ENCODE measurements around the gene RASD1.
A peak's percentile ranks its signal among the peaks of the same experiment; 100 is the strongest.

The RASD1 gene

DNA sequence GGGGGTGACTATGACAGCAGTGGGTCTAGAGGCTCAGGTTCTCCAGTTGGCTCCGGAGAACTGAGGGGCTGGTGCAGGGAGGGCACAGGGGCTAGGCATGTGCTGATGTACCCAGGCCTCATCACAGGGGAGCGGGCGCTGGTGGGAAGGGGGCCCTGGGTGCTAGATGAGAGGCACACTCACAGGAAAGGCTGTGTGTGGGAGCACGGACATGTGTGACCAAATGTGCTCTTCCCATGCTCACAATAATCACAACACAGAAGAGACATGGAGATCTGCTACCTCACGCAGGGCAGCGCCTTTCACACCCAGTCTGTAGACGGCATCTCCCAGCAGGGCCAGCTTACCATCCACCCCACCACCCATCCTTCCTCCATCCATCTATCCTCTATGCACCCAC lies 17.4 kb upstream of the RASD1 start:
- H3K4me3 ChIP-seq = no peak overlapping the region
- H3K27ac ChIP-seq = no peak overlapping the region

- Histone ChIP-seq H3K4me3 (no peak overlapping the region), H3K27ac (peak overlapping the region in 1 of 21 experiments; percentile 40)
Observed at GRCh38 chr17:17512866-17513265, 16.7 kb upstream of the RASD1 start.

DNA sequence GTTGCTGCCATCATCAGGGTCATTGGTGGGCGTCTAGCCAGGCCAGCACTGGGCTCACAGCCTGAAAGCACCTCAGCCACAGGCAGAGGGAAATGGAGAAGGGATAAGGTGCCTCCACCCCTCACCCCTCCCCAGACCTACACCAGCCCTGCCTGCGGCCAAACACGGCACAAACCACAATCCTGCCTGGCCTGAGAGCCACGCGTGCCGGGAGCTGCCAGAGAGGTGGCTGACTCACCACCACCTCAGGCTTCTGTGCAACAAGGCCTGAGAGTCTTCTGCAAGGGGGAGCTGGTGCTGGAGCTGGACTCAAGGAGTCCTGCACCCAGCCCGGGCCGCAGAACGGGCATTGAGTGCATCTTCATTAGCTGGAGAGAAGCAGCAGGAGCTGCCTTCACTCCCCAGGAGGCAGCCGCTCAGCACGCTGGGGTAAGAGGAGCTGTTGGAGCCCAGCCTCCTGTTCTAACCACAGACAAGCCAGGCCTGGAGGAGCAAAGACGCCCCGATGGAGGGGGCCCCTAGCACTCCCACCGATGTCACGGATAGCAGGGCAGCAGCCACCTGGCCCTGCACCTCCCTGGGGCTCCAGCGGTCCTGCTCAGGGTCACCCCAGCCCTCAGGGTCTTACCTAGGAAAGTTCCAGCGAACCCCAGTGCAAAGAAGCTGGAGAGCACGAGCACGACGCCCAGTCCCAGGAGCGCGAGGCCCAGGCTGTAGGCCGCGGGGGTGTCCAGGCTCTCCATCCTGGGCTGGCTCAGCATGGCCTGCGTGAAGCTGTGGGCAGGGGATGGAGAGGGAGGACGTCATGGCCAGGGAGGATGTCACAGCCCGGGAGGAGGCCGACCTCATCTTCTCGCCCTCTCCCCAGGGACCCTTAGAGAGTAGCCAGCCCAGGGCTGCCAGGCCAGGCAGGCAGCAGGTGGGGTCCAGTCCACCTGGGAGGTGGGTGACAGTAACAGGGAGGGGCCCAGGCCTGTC lies 16.0 kb upstream of the RASD1 start:
- peak overlapping the region in 2 of 21 experiments; percentile 7 to 40 for H3K27ac ChIP-seq
- no peak overlapping the region for H3K4me3 ChIP-seq

GRCh38 chr17:17511293-17511741 lies 15.1 kb upstream of the RASD1 start:
- H3K27ac ChIP-seq = peak overlapping the region in 1 of 21 experiments; percentile 40
- H3K4me3 ChIP-seq = no peak overlapping the region

DNA sequence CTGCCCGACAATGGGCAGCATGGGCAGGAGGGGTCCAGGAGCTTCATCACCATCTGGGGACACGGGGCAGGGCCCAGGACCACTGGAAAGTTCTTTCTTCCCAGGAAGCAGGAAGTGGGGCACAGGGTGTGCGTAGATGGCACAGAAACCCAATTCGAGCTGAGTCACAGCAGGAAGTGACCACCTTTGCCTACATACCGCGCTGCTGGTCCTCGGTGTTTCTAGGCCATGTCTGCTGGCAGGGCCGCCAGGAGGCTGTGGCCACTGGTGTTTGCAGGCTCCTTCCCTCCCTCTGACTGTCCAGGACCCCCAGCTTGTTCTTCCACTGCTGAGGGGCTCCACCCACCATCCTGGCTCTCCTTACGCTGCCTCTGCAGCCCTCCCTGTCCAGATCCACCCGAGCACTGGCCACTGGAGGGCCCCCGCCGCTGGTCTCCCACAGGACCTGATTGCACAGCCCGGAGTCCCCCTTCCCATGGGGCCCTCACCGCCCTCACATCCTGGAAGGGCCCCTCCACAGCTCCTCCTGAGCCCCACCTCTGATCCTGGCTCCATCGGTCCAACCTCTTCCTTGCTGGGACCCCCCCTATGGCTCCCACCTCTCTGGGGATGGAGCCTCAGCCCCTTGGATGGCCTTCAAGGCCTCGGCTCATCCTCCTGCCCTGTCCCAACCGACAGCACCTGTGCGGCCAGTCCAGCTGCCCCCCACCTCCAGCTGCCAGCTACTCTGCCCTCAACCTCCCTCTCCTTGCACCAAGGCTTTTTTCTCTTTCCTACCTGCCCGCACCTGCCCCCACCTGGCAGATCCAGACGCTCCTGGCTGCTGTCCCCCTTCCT lies 14.5 kb upstream of the RASD1 start:
- H3K27ac ChIP-seq = peak overlapping the region in 1 of 21 experiments; percentile 50
- no peak overlapping the region for H3K4me3 ChIP-seq

DNA sequence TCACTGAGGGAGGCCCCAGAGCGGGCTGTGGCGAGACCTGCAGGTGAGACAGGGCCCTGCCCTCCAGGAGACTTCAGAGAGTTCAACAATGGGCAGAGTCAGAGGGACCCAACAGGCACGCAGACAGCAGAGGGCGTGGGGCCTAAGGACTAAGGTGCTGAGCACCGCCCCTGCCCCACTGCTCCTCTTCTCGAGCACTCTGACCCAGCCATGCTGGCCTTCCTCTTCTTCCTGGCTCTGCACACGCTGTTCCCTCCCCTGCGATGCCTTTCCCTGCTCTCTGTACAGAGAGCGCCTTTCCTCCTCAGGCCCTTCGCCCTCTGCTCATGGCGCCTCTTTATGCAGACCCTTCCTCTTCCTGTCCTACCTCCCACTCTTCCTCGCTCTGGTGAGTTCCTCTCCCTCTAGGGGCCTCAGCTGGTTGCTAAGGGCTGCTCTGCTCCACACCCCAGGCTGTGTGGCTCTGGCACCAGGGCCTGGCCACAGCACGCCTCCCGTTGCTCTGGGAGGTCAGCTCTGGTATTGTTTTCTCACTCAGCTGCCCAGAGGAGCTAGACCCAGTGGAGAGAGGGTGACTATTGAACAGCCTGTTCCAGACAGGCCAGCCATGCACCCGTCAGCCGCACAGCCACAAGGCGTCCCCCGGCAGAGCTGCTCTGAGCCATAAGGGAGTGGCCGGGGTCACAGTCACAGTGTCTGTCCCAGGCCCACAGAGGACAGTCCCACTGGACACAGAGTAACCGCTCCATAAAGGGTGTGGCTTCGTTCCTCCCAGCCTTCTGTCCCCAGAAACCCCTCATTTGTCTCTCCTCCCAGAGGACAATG lies 13.6 kb upstream of the RASD1 start:
- Histone ChIP-seq H3K27ac (peak overlapping the region in 1 of 21 experiments; percentile 50), H3K4me3 (no peak overlapping the region)

GRCh38 chr17:17508646-17509591 lies 12.7 kb upstream of the RASD1 start:
- Histone ChIP-seq H3K4me3 (no peak overlapping the region), H3K27ac (peak overlapping the region in 1 of 21 experiments; percentile 50)

DNA sequence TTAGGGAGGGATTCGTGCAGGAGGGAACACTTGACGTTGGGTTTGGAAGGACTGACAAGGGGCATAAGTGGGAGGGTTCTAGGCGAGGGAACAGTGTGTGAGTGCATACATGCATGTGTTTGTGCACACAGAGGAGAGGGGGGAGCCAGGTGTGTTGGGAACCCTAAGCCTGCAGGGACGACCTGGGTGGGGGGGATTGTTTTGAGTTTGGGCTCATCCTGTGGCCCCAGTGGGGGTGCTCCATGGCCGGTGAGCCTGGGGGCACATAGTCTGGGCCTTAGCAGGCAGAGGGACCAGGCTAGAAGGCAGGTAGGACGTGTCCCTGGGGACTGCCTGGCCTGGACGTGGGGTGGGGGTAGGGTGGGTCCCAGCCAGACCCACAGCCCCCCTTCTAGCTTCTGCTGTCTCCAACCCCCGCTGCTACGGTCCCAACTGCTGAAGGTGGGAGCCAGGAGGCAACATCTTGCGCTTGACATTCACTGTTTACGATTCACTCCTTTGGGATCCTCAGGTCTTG lies 11.9 kb upstream of the RASD1 start:
- H3K4me3 ChIP-seq = no peak overlapping the region
- H3K27ac ChIP-seq = no peak overlapping the region

- Histone ChIP-seq H3K4me3 (no peak overlapping the region), H3K27ac (no peak overlapping the region)
Observed at GRCh38 chr17:17507465-17508011, 11.3 kb upstream of the RASD1 start.

DNA sequence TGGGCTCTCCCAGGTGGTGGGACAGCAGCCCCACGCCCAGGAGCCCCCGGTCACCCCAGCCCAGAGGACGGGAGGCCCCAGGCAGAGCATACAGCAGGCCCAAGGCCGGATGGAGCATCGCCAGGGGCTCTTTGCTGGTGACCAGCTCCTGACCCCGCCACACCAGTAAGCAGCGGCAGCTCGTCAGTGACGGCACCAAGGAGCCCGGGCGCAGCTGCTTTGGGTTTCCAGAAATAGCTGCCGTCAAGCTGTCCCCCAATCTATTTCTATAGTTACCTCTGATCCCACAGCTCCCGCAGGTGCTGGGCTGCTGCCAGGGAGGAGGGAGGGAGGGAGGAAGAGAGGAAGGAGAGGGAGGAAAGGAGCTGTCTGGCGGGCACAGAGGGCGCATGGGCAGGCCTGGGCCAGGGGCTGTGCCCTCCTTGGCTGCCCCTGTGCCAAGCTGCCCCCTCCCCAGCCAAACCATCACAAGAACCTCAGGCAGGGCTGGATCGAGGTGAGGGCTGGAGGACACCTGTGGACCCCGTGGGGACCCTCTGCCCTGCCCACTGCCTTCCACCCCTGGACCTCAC lies 10.8 kb upstream of the RASD1 start:
- H3K27ac ChIP-seq = peak overlapping the region in 1 of 21 experiments; percentile 24
- H3K4me3 ChIP-seq = no peak overlapping the region

DNA sequence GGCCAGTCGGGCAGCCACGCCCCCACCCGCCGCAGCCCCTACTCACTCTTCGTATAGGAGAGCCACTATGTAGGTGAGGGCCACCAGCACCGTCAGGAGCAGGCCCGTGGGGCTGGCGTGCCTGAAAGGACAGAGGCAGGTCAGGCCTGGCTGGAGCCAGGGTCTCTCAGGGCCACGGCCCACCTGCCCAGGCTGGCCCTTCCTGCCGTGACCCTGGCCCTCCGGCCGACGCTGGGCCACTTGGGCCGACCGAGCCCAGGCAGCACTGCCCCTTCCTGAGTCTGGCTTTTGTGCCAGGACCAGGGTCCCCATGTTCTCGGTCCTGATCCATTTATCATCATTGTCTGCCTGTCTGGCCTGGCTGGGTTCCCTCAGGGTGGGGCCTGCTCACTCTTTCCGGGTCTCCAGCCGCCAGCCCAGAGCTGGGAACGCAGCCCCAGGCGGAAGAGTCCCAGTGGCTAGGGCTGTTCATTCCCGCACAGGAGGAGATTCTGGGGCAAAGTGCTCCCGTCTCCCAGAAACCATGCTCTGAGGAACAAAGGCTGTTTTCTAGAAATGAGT lies 10.1 kb upstream of the RASD1 start:
- H3K27ac ChIP-seq = peak overlapping the region in 1 of 21 experiments; percentile 24

DNA sequence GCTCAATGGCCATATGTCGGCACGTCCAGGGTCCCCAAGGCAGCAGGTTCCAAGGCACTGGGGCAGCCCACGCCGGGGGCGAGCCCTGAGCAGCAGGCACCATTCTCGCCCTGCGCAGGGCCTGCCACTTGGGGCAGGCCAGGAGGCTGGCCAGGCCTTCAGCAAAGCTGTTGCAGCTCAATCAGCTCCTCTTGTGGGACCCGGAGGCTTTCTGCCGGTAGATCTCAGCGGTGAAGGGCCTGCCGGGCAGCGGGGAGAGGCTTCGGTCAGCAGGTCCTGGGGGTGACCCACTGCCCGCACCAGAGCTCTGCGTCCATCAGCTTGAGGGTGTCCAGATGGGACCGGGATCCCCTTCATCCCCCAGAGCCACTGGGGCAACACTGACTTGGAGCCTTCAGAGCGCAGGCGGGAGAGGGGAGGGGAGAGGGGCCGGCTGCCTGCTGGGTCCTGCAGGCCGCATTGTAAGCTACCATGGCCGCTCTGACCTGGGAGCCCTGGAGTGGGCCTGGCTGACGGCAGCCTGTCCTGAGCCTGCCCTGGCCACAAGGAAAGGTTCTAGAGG lies 9.5 kb upstream of the RASD1 start:
- Histone ChIP-seq H3K4me3 (no peak overlapping the region), H3K27ac (no peak overlapping the region)

More for the DNA sequence above, 10.1 kb upstream of the RASD1 start:
- no peak overlapping the region for H3K4me3 ChIP-seq

DNA sequence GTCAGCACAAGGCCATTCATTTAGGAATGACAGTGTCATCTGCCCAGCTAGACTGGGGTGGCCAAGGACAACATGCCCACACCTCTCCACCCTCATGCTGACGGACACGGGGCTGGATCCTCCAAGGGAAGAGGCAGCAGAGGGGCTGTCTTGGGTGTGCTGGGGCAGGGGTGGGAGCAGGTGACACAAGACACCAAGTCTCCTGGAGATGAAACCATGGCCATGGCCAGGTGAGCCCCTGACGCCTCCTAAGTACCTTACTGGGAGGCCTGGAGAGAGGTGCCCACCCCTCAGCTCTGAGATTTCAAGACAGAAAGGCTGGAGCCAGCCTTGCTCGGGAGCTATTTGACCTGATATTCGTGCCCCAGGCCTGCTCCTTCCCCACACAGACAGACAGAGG lies 9.0 kb upstream of the RASD1 start:
- Histone ChIP-seq H3K4me3 (no peak overlapping the region), H3K27ac (no peak overlapping the region)

DNA sequence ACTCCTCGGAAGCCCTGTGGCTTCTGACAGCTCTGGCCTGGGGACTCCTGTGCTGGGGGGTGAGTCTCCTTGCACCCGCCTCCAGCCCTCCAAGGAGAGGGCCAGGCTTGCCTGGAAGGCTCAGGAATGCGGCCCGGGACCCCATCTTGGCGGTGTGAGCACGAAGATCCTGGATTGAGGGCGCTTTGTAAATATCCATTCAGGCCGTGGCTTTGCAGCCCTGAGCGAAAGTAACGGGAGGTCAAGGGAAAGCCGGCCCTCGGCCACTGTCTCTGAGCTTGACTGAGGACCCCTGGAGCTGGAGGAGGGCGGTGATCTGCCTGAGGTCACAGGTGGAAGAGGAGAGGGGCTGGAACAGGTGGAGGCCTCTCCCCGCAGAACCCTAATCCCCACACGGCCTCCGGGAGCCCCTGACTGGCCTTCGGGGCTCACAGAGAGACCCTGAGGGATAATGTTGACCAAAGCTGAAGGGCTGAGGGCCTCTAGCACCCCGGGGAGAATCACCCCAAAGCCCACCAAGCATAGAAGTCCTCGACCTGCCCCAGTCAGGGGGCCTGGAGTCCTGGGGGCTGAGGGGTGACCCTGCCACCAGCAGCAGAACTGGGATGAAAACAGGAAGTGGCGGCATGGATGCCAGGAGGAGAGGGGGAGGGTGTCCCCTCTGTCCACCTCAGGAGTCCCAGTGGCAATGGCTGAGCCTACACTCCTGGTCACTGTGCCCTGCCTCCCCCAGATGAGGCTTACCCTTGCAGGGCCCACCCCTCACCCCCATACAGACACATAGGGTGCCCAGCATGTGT lies 8.3 kb upstream of the RASD1 start:
- H3K4me3 ChIP-seq = no peak overlapping the region
- no peak overlapping the region for H3K27ac ChIP-seq

DNA sequence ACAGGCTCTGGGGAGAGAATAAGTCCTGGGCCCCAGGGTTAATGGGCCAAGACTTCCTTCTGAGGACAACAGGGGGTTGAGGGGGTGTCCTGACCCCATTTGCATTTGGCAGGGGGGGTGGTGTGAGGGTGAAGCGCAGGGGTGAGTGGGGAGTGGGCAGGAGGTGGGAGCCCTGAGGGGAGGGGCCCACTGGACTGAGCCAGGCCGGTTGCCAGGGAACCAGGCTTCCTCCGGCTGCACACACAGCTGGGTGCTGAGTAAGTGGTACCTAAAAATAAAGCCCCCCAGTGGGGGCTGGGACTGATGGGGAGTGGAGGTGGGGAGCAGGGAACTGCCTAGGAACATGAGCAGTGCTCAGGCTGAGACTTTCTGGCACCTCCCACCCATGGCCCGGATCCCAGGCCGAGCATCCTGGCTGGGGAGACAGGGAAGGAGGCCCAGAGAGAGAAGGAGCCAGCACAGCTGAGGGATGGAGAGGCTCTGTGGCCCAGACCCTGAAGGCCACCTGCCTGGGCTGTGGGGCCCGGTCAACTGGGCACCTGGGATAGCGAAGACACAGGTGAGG lies 7.5 kb upstream of the RASD1 start:
- no peak overlapping the region for H3K4me3 ChIP-seq
- no peak overlapping the region for H3K27ac ChIP-seq

Data from skin epidermis (tissue), 12 donors.